Ramos (cell line): Measurements from ENCODE around the gene TBC1D32.
"Not testable (repeated sequence)": the region's sequence is repeated elsewhere in the genome, so short reads cannot be mapped to it uniquely, and the experiment has no call there.

Experiments used
- in situ Hi-C: fragments of 300-500 bp; cut with MboI; formaldehyde crosslinking; loops from one replicate; pipeline ENCODE4 v1.14.3; 2022; ENCODE audit warnings: low sequenced_read_pairs; ENCODE audit not compliant: unreplicated experiment

The TBC1D32 gene

GRCh38 chr6:121142093-121142492, 192.2 kb downstream of the TBC1D32 start:
- in situ Hi-C loops: no loop called here

- in situ Hi-C loops: no loop called here
Observed at GRCh38 chr6:121135425-121135824, 198.9 kb downstream of the TBC1D32 start.

GRCh38 chr6:121134922-121135321, 199.4 kb downstream of the TBC1D32 start:
- in situ Hi-C loops: no loop called here

GRCh38 chr6:121124600-121124999, 209.7 kb downstream of the TBC1D32 start:
- in situ Hi-C loops: no loop called here

- in situ Hi-C loops: no loop called here
Observed at GRCh38 chr6:121112356-121112755, 221.9 kb downstream of the TBC1D32 start.

- in situ Hi-C loops: no loop called here
Observed at GRCh38 chr6:121110733-121111132, 223.5 kb downstream of the TBC1D32 start.

GRCh38 chr6:121106962-121107361, 227.3 kb downstream of the TBC1D32 start:
- in situ Hi-C loops: no loop called here

GRCh38 chr6:121105461-121105860, 228.8 kb downstream of the TBC1D32 start:
- in situ Hi-C loops: no loop called here

- in situ Hi-C loops: no loop called here
Observed at GRCh38 chr6:121093928-121094327, 240.4 kb downstream of the TBC1D32 start.

- in situ Hi-C loops: no loop called here
Observed at GRCh38 chr6:121090492-121090891, 243.8 kb downstream of the TBC1D32 start.

GRCh38 chr6:121086876-121087275, 247.4 kb downstream of the TBC1D32 start:
- in situ Hi-C loops: no loop called here

GRCh38 chr6:121076119-121076518, 258.2 kb downstream of the TBC1D32 start:
- in situ Hi-C loops: no loop called here

- in situ Hi-C loops: not testable (repeated sequence)
Observed at GRCh38 chr6:121068749-121069148, 265.5 kb downstream of the TBC1D32 start.

GRCh38 chr6:121067381-121067780, 266.9 kb downstream of the TBC1D32 start:
- in situ Hi-C loops: no loop called here

GRCh38 chr6:121064345-121064744, 269.9 kb downstream of the TBC1D32 start:
- in situ Hi-C loops: no loop called here

GRCh38 chr6:121055572-121056163, 278.6 kb downstream of the TBC1D32 start:
- in situ Hi-C loops: no loop called here

- in situ Hi-C loops: not testable (repeated sequence)
Observed at GRCh38 chr6:121048593-121048992, 285.7 kb downstream of the TBC1D32 start.

GRCh38 chr6:121044905-121045304, 289.4 kb downstream of the TBC1D32 start:
- in situ Hi-C loops: not testable (repeated sequence)

GRCh38 chr6:121043706-121044105, 290.6 kb downstream of the TBC1D32 start:
- in situ Hi-C loops: not testable (repeated sequence)

GRCh38 chr6:121043211-121043610, 291.1 kb downstream of the TBC1D32 start:
- in situ Hi-C loops: not testable (repeated sequence)

- in situ Hi-C loops: no loop called here
Observed at GRCh38 chr6:121042766-121043165, 291.5 kb downstream of the TBC1D32 start.

- in situ Hi-C loops: no loop called here
Observed at GRCh38 chr6:121040831-121041230, 293.4 kb downstream of the TBC1D32 start.

GRCh38 chr6:121033091-121033490, 301.2 kb downstream of the TBC1D32 start:
- in situ Hi-C loops: no loop called here
